GM10248 (cell line): ENCODE measurements around the gene PLAC1.
A peak's percentile ranks its signal among the peaks of the same experiment; 100 is the strongest.

Experiments
- CTCF ChIA-PET: fragments of 300-600 bp; sonication (Branson Sonifier 250); formaldehyde crosslinking; extraction: SDS; loops from one replicate; lab custom pipeline; 2021; ENCODE audit warnings: antibody characterized with exemption; lab: Yijun Ruan, JAX
- POLR2A ChIA-PET: fragments of 350-650 bp; sonication (Branson Sonifier 250); formaldehyde crosslinking; extraction: SDS; loops from one replicate; lab custom pipeline; 2020; ENCODE audit warnings: antibody characterized with exemption; lab: Yijun Ruan, JAX
- DNase-seq: peaks from one replicate; pipeline ENCODE4 v3.0.0; 2012; ENCODE audit errors: extremely low spot score
- CTCF ChIP-seq: IDR thresholded peaks from 2 replicates; pipeline ENCODE4 v1.5.1; 2012; ENCODE audit warnings: mild to moderate bottlenecking, low read depth; ENCODE audit errors: extremely low read depth, missing control alignments, control extremely low read depth

Gene PLAC1

DNA sequence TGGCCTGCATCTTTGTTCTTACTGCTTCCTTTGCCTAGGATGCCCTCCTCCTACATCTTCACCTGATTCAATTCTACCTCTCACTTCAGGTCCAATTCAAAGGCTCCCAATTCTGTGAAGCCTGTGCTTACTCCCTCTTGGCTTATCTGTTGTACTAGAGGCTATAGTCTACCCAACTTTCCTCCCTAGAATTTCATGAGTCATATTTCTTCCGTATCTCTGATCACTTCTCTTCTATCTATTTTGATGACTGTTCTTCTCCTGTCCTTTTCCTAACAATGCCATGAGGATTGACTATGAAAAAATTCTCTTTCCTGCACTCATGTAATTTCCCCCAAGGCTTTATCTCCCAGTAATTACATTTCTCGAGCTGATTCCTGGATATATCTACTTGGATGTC, 96.3 kb downstream of the PLAC1 start:
- CTCF ChIA-PET = no interaction called here
- POLR2A ChIA-PET = no interaction called here
- no peak for DNase-seq
- TF ChIP-seq CTCF = no peak

GRCh38 chrX:134558133-134558532, 100.1 kb downstream of the PLAC1 start:
- TF ChIP-seq CTCF = no peak
- ChIA-PET CTCF (no interaction called here), POLR2A (no interaction called here)
- no peak for DNase-seq

- no peak for TF ChIP-seq CTCF
- DNase-seq = no peak
These were observed 104.0 kb downstream of the PLAC1 start for GRCh38 chrX:134554291-134554690.

DNA sequence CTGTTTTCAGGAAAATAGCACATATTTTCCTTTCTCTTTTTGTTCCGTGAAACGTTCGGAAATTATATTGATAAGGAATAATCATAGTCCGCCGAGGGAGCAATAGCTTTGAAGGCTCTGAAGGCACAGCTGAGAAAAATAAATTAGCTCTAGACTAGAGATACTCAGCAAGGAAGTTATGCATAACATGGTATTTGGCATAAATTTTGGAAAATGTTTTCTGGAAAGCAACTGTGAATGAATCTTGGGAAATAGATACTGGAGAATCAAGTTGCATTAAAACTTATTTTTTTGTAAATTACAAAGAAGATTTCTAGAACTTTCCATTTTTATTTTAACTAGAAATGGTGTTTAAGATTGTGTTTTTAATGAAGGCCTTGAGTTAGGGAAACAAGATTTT, 105.9 kb downstream of the PLAC1 start:
- DNase-seq = no peak
- ChIA-PET POLR2A (no interaction called here), CTCF (no interaction called here)
- no peak for TF ChIP-seq CTCF

More at GRCh38 chrX:134554291-134554690, 104.0 kb downstream of the PLAC1 start:
- ChIA-PET CTCF (no interaction called here), POLR2A (no interaction called here)

GRCh38 chrX:134551376-134552048, 106.8 kb downstream of the PLAC1 start:
- ChIA-PET CTCF (no interaction called here), POLR2A (no interaction called here)
- DNase-seq = no peak
- TF ChIP-seq CTCF = no peak

DNA sequence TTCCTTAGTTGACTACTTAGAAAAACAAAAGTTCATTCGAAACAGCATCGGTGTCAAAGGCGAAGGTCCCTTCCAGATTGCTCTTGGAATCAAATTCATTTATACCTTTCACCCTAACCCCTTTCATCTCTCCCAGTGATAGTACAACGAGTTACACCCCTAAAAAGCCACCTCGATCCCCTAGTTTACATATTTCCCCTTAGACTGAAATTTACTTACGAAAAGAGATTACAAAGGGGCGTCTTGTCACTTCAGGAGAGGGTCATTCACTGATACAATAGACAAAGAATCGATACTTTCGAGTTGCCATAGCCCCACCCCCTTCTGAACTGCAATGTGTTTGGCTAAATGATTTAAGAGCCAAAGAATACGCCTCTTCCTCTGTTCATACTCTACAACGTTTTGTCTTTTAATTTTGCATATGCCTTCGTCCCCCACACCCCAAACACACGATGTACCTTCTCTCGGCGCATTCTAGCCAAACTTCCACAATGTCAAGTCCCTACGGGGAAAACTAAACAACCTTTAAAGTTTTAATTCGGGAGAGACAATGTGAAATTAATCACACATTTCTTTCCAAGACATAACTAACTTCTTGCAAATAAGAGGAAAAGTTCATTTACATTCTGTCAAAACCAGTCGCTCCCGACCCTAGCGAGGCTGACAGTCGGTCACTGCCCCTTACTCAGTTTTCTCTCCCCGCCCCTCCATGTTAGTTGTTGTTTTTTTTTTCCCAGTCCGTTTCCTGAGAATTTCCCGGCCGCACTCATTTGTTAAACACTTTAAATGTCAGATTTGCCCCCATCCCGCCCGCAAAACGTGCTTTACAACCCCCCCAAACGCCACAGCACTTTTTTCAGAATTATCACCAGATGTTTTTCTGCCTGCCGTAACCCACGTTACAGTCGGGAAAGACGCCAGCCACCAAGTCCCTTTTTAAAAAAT, 109.7 kb downstream of the PLAC1 start:
- TF ChIP-seq CTCF = no peak
- ChIA-PET CTCF (no interaction called here), POLR2A (no interaction called here)
- peak; percentile 23 for DNase-seq
